PFSK-1 (cell line): ENCODE data around the gene DDX25.

ENCODE experiments used
- POLR2AphosphoS5 ChIP-seq: IDR thresholded peaks from 2 replicates; pipeline ENCODE4 v1.6.1; 2012; ENCODE audit warnings: low read depth, mild to moderate bottlenecking, control low read depth, low read length, moderate library complexity
- TAF1 ChIP-seq: IDR thresholded peaks from 2 replicates; pipeline ENCODE4 v1.6.1; 2012; ENCODE audit warnings: low read length, control low read depth, borderline replicate concordance; ENCODE audit not compliant: insufficient read depth

DNA sequence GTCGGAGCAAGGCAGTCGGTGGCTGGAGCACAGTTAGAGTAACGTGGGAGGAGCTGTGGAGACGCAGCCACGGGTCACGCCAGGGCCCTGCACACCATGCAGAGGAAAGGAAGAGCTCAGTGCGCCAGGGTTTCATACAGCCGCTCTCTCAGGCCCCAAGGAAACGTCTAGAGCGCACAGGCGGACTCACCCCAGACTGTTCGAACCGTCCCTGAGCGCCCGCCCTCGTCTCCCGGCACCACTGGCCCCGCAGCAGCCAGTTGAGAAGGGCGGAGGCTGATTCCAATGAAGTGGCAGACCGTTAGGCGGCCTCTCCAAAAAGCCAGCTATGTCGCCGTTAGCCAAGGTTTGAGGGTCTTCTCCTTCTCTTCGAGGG, 17.3 kb upstream of the DDX25 start:
- TF ChIP-seq TAF1 (no peak), POLR2AphosphoS5 (no peak)
